ENCODE data around the gene MAGI2. TPM values are rescaled to one million over a fixed set of nuclear protein-coding genes. Genes with fewer than 3 reads are reported as not detected.

MAGI2 gene
- polyA plus RNA-seq, 1 experiment: 0.81 TPM

DNA sequence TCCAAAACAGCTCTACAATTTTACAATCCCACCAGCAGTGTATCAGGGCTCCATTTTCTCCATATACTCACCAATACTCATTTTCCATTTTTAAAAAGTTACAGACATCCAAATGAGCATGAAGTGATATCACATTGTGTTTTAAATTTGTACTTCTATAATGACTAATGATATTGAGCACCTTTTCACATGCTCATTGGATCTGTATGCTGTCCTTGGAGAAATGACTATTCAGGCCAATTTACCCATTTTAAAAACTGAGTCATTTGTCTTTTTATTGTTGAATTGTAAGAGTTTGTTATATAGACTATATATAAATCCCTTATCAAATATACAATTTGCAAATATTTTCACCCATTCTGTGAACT lies 162.0 kb downstream of the MAGI2 start:
- no peaks in the 10 kb centered on the region for H3K27me3 ChIP-seq (ENCODE audit: control insufficient read depth, insufficient read depth, low read length)
- TF ChIP-seq, protein P1, sequence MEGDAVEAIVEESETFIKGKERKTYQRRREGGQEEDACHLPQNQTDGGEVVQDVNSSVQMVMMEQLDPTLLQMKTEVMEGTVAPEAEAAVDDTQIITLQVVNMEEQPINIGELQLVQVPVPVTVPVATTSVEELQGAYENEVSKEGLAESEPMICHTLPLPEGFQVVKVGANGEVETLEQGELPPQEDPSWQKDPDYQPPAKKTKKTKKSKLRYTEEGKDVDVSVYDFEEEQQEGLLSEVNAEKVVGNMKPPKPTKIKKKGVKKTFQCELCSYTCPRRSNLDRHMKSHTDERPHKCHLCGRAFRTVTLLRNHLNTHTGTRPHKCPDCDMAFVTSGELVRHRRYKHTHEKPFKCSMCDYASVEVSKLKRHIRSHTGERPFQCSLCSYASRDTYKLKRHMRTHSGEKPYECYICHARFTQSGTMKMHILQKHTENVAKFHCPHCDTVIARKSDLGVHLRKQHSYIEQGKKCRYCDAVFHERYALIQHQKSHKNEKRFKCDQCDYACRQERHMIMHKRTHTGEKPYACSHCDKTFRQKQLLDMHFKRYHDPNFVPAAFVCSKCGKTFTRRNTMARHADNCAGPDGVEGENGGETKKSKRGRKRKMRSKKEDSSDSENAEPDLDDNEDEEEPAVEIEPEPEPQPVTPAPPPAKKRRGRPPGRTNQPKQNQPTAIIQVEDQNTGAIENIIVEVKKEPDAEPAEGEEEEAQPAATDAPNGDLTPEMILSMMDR (IDR thresholded peaks at IDR 0.05; ENCODE audit: insufficient read depth, low read depth, low read length): no peak
- H3K36me3 ChIP-seq (ENCODE audit: control insufficient read depth, insufficient read depth, low read length): no peaks in the 10 kb centered on the region
- no peak overlapping the region for H3K4me3 ChIP-seq (ENCODE audit: low read depth, low read length)
- ChIA-PET POLR2A (no interaction called here), CTCF (no interaction called here)
- DNase-seq (ENCODE audit: low read depth): no peak

DNA sequence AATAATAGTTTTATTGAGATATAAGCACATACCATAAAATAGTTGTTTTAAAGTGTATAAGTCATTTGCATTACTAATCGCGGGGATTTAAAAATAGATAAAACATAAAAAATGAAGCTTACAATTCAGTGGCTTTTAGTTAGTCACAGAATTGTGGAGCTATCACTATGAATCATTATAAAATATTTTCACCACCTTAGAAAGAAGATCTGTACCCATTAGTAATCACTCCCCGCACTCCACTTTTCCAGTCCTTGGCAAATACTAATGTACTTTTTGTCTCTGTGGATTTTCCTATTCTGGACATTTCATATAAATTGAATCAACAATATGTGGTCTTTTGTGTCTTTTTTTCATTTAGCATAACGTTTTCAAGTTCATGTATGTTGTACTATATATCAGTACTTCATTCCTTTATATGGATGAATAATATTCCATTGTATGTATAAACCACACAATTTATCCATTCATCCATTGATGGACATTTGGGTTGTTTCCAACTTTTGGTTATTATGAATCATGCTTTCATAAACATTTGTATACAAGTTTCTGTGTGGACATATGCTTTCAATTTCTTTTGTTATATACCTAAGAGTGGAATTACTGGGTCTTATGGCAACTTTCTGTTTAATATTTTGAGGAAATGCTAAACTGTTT lies 162.5 kb downstream of the MAGI2 start:
- Histone ChIP-seq H3K4me3 (ENCODE audit: low read depth, low read length) (no peak overlapping the region), H3K27me3 (ENCODE audit: control insufficient read depth, insufficient read depth, low read length) (no peaks in the 10 kb centered on the region), H3K36me3 (ENCODE audit: control insufficient read depth, insufficient read depth, low read length) (no peaks in the 10 kb centered on the region)
- TF ChIP-seq, protein P1 (IDR thresholded peaks at IDR 0.05; ENCODE audit: insufficient read depth, low read depth, low read length): no peak
- no peak for DNase-seq (ENCODE audit: low read depth)
- CTCF ChIA-PET: no interaction called here
- POLR2A ChIA-PET: interaction anchor here (0.6 kb wide), 1 partner anchor 9 kb away, joined by 3 read pairs; no protein-coding TSS in a partner anchor

DNA sequence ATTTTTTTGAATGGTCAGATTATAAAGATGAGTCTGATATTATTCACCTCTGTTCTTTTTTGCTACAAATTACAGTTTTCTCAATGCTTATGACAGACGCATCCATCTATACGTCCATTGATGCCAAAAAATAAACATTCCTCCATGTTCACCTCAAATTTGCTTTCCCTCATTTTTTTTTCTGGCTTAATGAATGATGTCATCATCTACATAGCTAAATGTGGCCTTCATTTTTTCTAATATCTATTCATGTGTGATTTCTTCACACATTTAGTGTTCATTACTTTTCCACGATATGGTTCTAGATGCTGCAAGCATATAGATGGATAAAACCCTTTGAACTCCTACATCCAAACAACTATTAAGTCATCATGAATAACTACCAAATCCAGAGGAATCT lies 163.1 kb downstream of the MAGI2 start:
- no peaks in the 10 kb centered on the region for H3K36me3 ChIP-seq (ENCODE audit: control insufficient read depth, insufficient read depth, low read length)
- no peaks in the 10 kb centered on the region for H3K27me3 ChIP-seq (ENCODE audit: control insufficient read depth, insufficient read depth, low read length)
- TF ChIP-seq, protein P1 (IDR thresholded peaks at IDR 0.05; ENCODE audit: insufficient read depth, low read depth, low read length): no peak
- CTCF ChIA-PET: no interaction called here
- no peak for DNase-seq (ENCODE audit: low read depth)
- no peak overlapping the region for H3K4me3 ChIP-seq (ENCODE audit: low read depth, low read length)
- POLR2A ChIA-PET: interaction anchor here (0.6 kb wide), 1 partner anchor 8 kb away, joined by 3 read pairs; no protein-coding TSS in a partner anchor

DNA sequence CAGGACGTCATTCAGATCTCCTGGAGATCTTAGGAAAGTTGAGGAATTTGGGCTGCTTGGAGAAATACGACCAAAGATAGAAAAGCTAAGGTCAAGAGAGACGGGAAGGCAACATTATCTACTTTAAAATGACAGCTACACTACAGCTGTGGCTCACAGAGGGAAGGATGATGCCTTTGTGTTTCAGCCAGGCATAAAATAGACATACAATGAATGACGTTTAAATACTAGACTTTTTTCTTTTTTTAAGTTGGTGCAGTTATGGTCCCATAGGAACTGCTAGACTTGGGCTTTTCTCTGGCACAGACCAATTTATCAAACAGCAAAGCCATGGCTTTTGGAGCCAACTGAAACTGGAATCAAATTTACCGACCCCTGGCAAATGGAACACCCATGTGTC lies 164.8 kb downstream of the MAGI2 start:
- H3K27me3 ChIP-seq (ENCODE audit: control insufficient read depth, insufficient read depth, low read length): no peaks in the 10 kb centered on the region
- H3K4me3 ChIP-seq (ENCODE audit: low read depth, low read length): no peak overlapping the region
- H3K36me3 ChIP-seq (ENCODE audit: control insufficient read depth, insufficient read depth, low read length): no peaks in the 10 kb centered on the region
- TF ChIP-seq, protein P1 (IDR thresholded peaks at IDR 0.05; ENCODE audit: insufficient read depth, low read depth, low read length): no peak
- POLR2A ChIA-PET: no interaction called here
- CTCF ChIA-PET: interaction anchor here (1.2 kb wide), 1 partner anchor 162 kb away, joined by 3 read pairs; no protein-coding TSS in a partner anchor
- DNase-seq (ENCODE audit: low read depth): no peak

DNA sequence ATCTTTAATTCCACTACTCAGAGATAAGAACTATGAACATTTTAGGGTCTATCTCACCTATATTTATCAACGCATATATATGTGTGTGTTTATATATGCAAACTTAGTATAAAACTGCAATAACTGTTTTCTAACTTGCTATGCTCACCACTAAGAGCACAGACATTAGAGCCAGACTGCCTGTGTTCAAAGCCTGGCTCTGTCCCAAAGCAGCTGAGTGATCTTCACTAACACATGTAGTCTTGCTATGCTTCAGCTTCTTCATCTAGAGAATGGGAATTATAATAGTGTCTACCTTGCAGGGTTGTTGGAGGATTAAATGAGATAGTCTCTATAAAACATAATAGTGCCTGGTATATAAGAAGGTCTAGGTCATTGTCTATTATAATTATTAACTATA lies 165.5 kb downstream of the MAGI2 start:
- no peak overlapping the region for H3K4me3 ChIP-seq (ENCODE audit: low read depth, low read length)
- TF ChIP-seq, protein P1 (IDR thresholded peaks at IDR 0.05; ENCODE audit: insufficient read depth, low read depth, low read length): no peak
- no peaks in the 10 kb centered on the region for H3K27me3 ChIP-seq (ENCODE audit: control insufficient read depth, insufficient read depth, low read length)
- no peak for DNase-seq (ENCODE audit: low read depth)
- no peaks in the 10 kb centered on the region for H3K36me3 ChIP-seq (ENCODE audit: control insufficient read depth, insufficient read depth, low read length)
- ChIA-PET CTCF (interaction anchor here (1.2 kb wide), 1 partner anchor 163 kb away, joined by 3 read pairs; no protein-coding TSS in a partner anchor), POLR2A (no interaction called here)

All from BJ (cell line).